ENCODE results near the gene ANKRD29.
A peak's percentile ranks its signal among the peaks of the same experiment; 100 is the strongest.

Gene ANKRD29

DNA sequence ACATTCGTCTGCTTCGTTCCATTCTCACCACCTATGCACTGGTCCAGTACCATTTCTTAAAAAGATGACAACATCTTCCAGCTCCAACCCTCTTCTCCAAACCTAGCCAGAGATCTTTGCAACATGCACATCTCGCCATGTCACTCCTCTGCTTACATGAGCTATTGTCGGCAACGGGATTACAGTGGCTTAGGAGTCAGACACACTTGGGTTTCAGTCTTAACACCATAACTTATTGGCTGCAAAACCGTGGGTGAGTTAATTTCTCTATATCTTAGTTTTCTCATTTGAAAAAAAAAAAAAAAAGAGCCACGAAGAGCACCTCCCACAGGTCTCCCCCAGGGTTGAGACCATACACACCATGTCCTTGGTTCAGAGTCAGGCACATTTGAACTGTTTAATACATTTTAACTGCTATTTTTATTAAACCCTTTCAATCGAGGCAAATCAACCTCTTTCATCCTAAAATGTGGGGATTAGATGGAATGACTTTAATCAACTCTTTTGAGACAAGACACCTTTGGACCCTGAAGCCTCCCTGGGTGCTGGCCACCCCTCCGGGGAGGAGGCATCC is 889 bp downstream of the ANKRD29 start:
- 44% methylated on average over 7 of the region's 9 CpGs for WGBS (ENCODE audit: insufficient coverage)
- CTCF ChIA-PET: interaction anchor here (1.2 kb wide), 1 partner anchor 41 kb away, joined by 4 read pairs; no protein-coding TSS in a partner anchor

GRCh38 chr18:23658285-23658684 is 4.4 kb downstream of the ANKRD29 start:
- no peak overlapping the region for H3K4me3 ChIP-seq (ENCODE audit: control insufficient read depth in 1 of 7, extremely low read depth in 1 of 7, insufficient read depth in 4 of 7, low read depth in 2 of 7, low read length in 6 of 7)
- H3K36me3 ChIP-seq (ENCODE audit: control insufficient read depth in 4 of 4, insufficient read depth in 4 of 4, low read length in 3 of 4): no peaks in the 10 kb centered on the region
- H3K27me3 ChIP-seq (replicated peaks in 2 of 5; ENCODE audit: control insufficient read depth in 4 of 5, insufficient read depth in 5 of 5, low read length in 4 of 5): peaks cover 4 to 32% (median 14%) of the 10 kb centered on the region in 5 experiments
- WGBS (ENCODE audit: insufficient coverage): 98% methylated on average over 5 of the region's 5 CpGs
- H3K4me1 ChIP-seq (ENCODE audit: control extremely low read depth in 1 of 4, control insufficient read depth in 4 of 4, insufficient read depth in 4 of 4, low read length in 3 of 4): peaks cover 5 to 16% (median 15%) of the 10 kb centered on the region in 4 experiments
- no peak overlapping the region for H3K27ac ChIP-seq (ENCODE audit: insufficient read depth in 1 of 2, low read depth in 1 of 2, low read length in 2 of 2, poor library complexity in 1 of 2, severe bottlenecking in 2 of 2)
- CTCF ChIA-PET: no interaction called here
- H3K9me3 ChIP-seq (ENCODE audit: control extremely low read depth in 1 of 5, control insufficient read depth in 4 of 5, insufficient read depth in 2 of 5, low read depth in 1 of 5, low read length in 4 of 5): no peaks in the 10 kb centered on the region
- POLR2A ChIA-PET: no interaction called here
- no peak for DNase-seq

More for the DNA sequence above, 889 bp downstream of the ANKRD29 start:
- Histone ChIP-seq H3K4me1 (ENCODE audit: control extremely low read depth in 1 of 4, control insufficient read depth in 4 of 4, insufficient read depth in 4 of 4, low read length in 3 of 4) (peaks cover 6 to 17% (median 17%) of the 10 kb centered on the region in 4 experiments), H3K9me3 (ENCODE audit: control extremely low read depth in 1 of 5, control insufficient read depth in 4 of 5, insufficient read depth in 2 of 5, low read depth in 1 of 5, low read length in 4 of 5) (no peaks in the 10 kb centered on the region), H3K27me3 (replicated peaks in 2 of 5; ENCODE audit: control insufficient read depth in 4 of 5, insufficient read depth in 5 of 5, low read length in 4 of 5) (peaks cover 4 to 32% (median 18%) of the 10 kb centered on the region in 5 experiments), H3K4me3 (ENCODE audit: control insufficient read depth in 1 of 7, extremely low read depth in 1 of 7, insufficient read depth in 4 of 7, low read depth in 2 of 7, low read length in 6 of 7) (peak overlapping the region in 6 of 7 experiments; percentile 23 to 79 (median 56)), H3K27ac (ENCODE audit: insufficient read depth in 1 of 2, low read depth in 1 of 2, low read length in 2 of 2, poor library complexity in 1 of 2, severe bottlenecking in 2 of 2) (no peak overlapping the region), H3K36me3 (ENCODE audit: control insufficient read depth in 4 of 4, insufficient read depth in 4 of 4, low read length in 3 of 4) (no peaks in the 10 kb centered on the region)
- POLR2A ChIA-PET: no interaction called here
- peak in 2 of 3 donors; percentile 35 for DNase-seq

- CTCF ChIA-PET: interaction anchor here (1.4 to 3.5 kb wide), 3 partner anchors 12 to 51 kb away, joined by 4 to 21 read pairs (median 9); no protein-coding TSS in a partner anchor
- WGBS (ENCODE audit: insufficient coverage): 100% methylated on average over 3 of the region's 6 CpGs
- no peaks in the 10 kb centered on the region for H3K36me3 ChIP-seq (ENCODE audit: control insufficient read depth in 4 of 4, insufficient read depth in 4 of 4, low read length in 3 of 4)
- H3K4me3 ChIP-seq (ENCODE audit: control insufficient read depth in 1 of 7, extremely low read depth in 1 of 7, insufficient read depth in 4 of 7, low read depth in 2 of 7, low read length in 6 of 7): no peak overlapping the region
- no peaks in the 10 kb centered on the region for H3K9me3 ChIP-seq (ENCODE audit: control extremely low read depth in 1 of 5, control insufficient read depth in 4 of 5, insufficient read depth in 2 of 5, low read depth in 1 of 5, low read length in 4 of 5)
- POLR2A ChIA-PET: no interaction called here
- no peak overlapping the region for H3K27ac ChIP-seq (ENCODE audit: insufficient read depth in 1 of 2, low read depth in 1 of 2, low read length in 2 of 2, poor library complexity in 1 of 2, severe bottlenecking in 2 of 2)
- DNase-seq: no peak
- peaks cover 0 to 9% (median 1%) of the 10 kb centered on the region in 4 experiments for H3K4me1 ChIP-seq (ENCODE audit: control extremely low read depth in 1 of 4, control insufficient read depth in 4 of 4, insufficient read depth in 4 of 4, low read length in 3 of 4)
- H3K27me3 ChIP-seq (replicated peaks in 2 of 5; ENCODE audit: control insufficient read depth in 4 of 5, insufficient read depth in 5 of 5, low read length in 4 of 5): peaks cover 0 to 1% (median 0%) of the 10 kb centered on the region in 5 experiments
Measured at GRCh38 chr18:23652232-23652631, 10.5 kb downstream of the ANKRD29 start.

DNA sequence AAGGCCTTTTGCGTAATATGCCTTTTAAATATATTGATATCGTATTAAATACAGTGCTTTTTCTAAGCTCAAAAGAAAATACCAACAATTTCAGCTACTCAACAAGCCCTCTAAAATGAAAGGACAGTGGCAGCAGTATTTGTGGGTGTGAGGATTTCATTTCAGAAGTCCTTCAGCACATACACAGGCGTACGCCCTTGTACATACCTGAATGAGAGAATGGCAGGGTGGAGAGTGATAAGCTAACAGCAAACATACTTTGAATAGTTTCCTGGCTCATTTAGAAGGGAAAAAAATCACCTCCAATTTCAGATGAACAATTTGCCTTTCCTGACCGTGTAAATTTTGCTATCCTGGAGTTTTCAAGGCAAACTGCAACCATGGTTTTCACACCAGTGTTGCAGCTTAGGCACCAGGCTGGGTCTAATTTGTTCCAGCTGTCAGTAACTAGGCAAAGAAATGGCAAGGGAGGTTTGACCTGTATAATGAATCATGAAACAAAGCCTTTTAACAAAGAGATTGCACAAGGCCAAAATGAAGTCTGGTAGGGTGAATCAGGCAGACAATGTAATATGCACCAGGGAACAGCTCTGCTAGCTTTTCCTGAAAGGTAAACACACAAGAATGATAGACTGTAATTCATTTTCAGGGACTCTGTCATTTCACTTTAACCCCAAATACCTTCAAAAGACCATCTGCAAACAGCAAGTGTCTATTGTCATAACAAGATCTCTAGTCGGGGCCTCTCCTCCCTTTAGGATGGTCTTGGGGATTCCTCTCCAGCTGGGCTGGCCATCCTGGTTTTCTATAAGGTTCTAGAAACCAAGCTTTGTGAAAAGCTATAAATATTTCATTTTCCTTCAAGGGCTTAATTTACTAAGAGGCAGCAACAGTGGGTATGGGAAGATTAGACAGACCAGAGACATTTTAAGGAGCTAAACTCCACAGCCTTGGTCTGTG is 11.5 kb downstream of the ANKRD29 start:
- 100% methylated on average over 2 of the region's 6 CpGs for WGBS (ENCODE audit: insufficient coverage)
- H3K4me1 ChIP-seq (ENCODE audit: control extremely low read depth in 1 of 4, control insufficient read depth in 4 of 4, insufficient read depth in 4 of 4, low read length in 3 of 4): peaks cover 0 to 9% (median 1%) of the 10 kb centered on the region in 4 experiments
- H3K9me3 ChIP-seq (ENCODE audit: control extremely low read depth in 1 of 5, control insufficient read depth in 4 of 5, insufficient read depth in 2 of 5, low read depth in 1 of 5, low read length in 4 of 5): no peaks in the 10 kb centered on the region
- CTCF ChIA-PET: interaction anchor here (1.0 to 3.5 kb wide), 5 partner anchors 11 to 52 kb away, joined by 3 to 21 read pairs (median 4); partner anchors contain the start of gene LAMA3
- no peak overlapping the region for H3K4me3 ChIP-seq (ENCODE audit: control insufficient read depth in 1 of 7, extremely low read depth in 1 of 7, insufficient read depth in 4 of 7, low read depth in 2 of 7, low read length in 6 of 7)
- POLR2A ChIA-PET: no interaction called here
- H3K27ac ChIP-seq (ENCODE audit: insufficient read depth in 1 of 2, low read depth in 1 of 2, low read length in 2 of 2, poor library complexity in 1 of 2, severe bottlenecking in 2 of 2): no peak overlapping the region
- no peaks in the 10 kb centered on the region for H3K36me3 ChIP-seq (ENCODE audit: control insufficient read depth in 4 of 4, insufficient read depth in 4 of 4, low read length in 3 of 4)
- DNase-seq: no peak
- peaks cover 0 to 1% (median 0%) of the 10 kb centered on the region in 5 experiments for H3K27me3 ChIP-seq (replicated peaks in 2 of 5; ENCODE audit: control insufficient read depth in 4 of 5, insufficient read depth in 5 of 5, low read length in 4 of 5)

GRCh38 chr18:23648940-23649607 is 13.6 kb downstream of the ANKRD29 start:
- ChIA-PET POLR2A (no interaction called here), CTCF (interaction anchor here (1.0 kb wide), 1 partner anchor 36 kb away, joined by 3 read pairs; no protein-coding TSS in a partner anchor)
- Histone ChIP-seq H3K27me3 (replicated peaks in 2 of 5; ENCODE audit: control insufficient read depth in 4 of 5, insufficient read depth in 5 of 5, low read length in 4 of 5) (peaks cover 0 to 1% (median 0%) of the 10 kb centered on the region in 5 experiments), H3K36me3 (ENCODE audit: control insufficient read depth in 4 of 4, insufficient read depth in 4 of 4, low read length in 3 of 4) (no peaks in the 10 kb centered on the region), H3K4me3 (ENCODE audit: control insufficient read depth in 1 of 7, extremely low read depth in 1 of 7, insufficient read depth in 4 of 7, low read depth in 2 of 7, low read length in 6 of 7) (no peak overlapping the region), H3K27ac (ENCODE audit: insufficient read depth in 1 of 2, low read depth in 1 of 2, low read length in 2 of 2, poor library complexity in 1 of 2, severe bottlenecking in 2 of 2) (no peak overlapping the region), H3K9me3 (ENCODE audit: control extremely low read depth in 1 of 5, control insufficient read depth in 4 of 5, insufficient read depth in 2 of 5, low read depth in 1 of 5, low read length in 4 of 5) (no peaks in the 10 kb centered on the region), H3K4me1 (ENCODE audit: control extremely low read depth in 1 of 4, control insufficient read depth in 4 of 4, insufficient read depth in 4 of 4, low read length in 3 of 4) (peaks cover 0 to 9% (median 1%) of the 10 kb centered on the region in 4 experiments)
- WGBS (ENCODE audit: insufficient coverage): 39% methylated on average over 8 of the region's 8 CpGs
- peak in 1 of 3 donors; percentile 29 for DNase-seq

DNA sequence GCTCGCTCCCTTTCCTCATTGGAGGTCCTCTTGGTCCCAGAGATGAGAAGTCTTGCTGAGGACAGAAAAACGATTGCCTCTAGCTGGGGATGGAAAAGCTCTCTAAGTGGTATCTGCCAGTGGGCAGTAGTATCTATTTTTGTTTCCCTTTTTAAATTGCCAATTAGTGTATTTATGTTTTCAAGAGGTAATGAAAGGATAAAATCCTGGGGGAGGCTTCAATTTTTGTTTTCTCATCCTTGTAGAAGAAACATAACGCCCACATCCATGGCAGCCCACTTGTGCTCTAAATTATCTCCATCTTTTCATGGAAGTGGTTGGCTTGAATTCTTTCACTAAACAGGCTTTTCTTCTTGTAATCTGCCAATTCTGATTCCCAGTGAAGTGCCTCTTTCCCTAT is 14.3 kb downstream of the ANKRD29 start:
- CTCF ChIA-PET: interaction anchor here (1.0 kb wide), 1 partner anchor 35 kb away, joined by 3 read pairs; no protein-coding TSS in a partner anchor

More for the DNA sequence above, 14.3 kb downstream of the ANKRD29 start:
- peaks cover 0 to 1% (median 0%) of the 10 kb centered on the region in 5 experiments for H3K27me3 ChIP-seq (replicated peaks in 2 of 5; ENCODE audit: control insufficient read depth in 4 of 5, insufficient read depth in 5 of 5, low read length in 4 of 5)
- WGBS (ENCODE audit: insufficient coverage): 78% methylated on average over 3 of the region's 3 CpGs
- POLR2A ChIA-PET: no interaction called here
- no peaks in the 10 kb centered on the region for H3K36me3 ChIP-seq (ENCODE audit: control insufficient read depth in 4 of 4, insufficient read depth in 4 of 4, low read length in 3 of 4)
- no peak overlapping the region for H3K27ac ChIP-seq (ENCODE audit: insufficient read depth in 1 of 2, low read depth in 1 of 2, low read length in 2 of 2, poor library complexity in 1 of 2, severe bottlenecking in 2 of 2)
- DNase-seq: no peak
- no peak overlapping the region for H3K4me3 ChIP-seq (ENCODE audit: control insufficient read depth in 1 of 7, extremely low read depth in 1 of 7, insufficient read depth in 4 of 7, low read depth in 2 of 7, low read length in 6 of 7)
- H3K4me1 ChIP-seq (ENCODE audit: control extremely low read depth in 1 of 4, control insufficient read depth in 4 of 4, insufficient read depth in 4 of 4, low read length in 3 of 4): peaks cover 0 to 9% (median 1%) of the 10 kb centered on the region in 4 experiments
- no peaks in the 10 kb centered on the region for H3K9me3 ChIP-seq (ENCODE audit: control extremely low read depth in 1 of 5, control insufficient read depth in 4 of 5, insufficient read depth in 2 of 5, low read depth in 1 of 5, low read length in 4 of 5)
